Activated naive CD4-positive, alpha-beta T cell treated with anti-CD3 and anti-CD28 coated beads, Interleukin-2, amount 10 ng/mL, durations not matched to agents 7 days and 5 days (primary cell): ENCODE results near the gene NPDC1.

Experiments used
- CTCF ChIA-PET: fragments of 350-600 bp; sonication (Branson Sonifier 250); formaldehyde crosslinking; loops from one replicate; lab custom pipeline; 2021; ENCODE audit warnings: antibody characterized with exemption; lab: Charles Lee
- DNase-seq: peaks from one replicate; pipeline ENCODE4 v3.0.0-alpha.2; 2020
- H3K27ac Mint-ChIP-seq: one replicate; pipeline ENCODE4 v1.8.0; 2021; ENCODE audit warnings: mild to moderate bottlenecking, moderate library complexity, mixed read lengths
- H3K27me3 Mint-ChIP-seq: one replicate; pipeline ENCODE4 v1.8.0; 2021; ENCODE audit warnings: mild to moderate bottlenecking, mixed read lengths
- H3K36me3 Mint-ChIP-seq: one replicate; pipeline ENCODE4 v1.8.0; 2021; ENCODE audit warnings: mixed read lengths
- H3K4me1 Mint-ChIP-seq: one replicate; pipeline ENCODE4 v1.8.0; 2021; ENCODE audit warnings: mixed read lengths
- H3K4me3 Mint-ChIP-seq: one replicate; pipeline ENCODE4 v1.8.0; 2021; ENCODE audit warnings: mild to moderate bottlenecking, moderate library complexity, mixed read lengths
- H3K9me3 Mint-ChIP-seq: one replicate; pipeline ENCODE4 v1.8.0; 2021; ENCODE audit warnings: mixed read lengths

The NPDC1 gene

GRCh38 chr9:137049544-137050449 lies 3.8 kb upstream of the NPDC1 start:
- Mint-ChIP-seq H3K4me3 (no peak overlapping the region), H3K9me3 (no peaks in the 10 kb centered on the region), H3K36me3 (no peaks in the 10 kb centered on the region), H3K27ac (peak overlapping the region; percentile 37), H3K27me3 (peaks cover 92% of the 10 kb centered on the region), H3K4me1 (peaks cover 18% of the 10 kb centered on the region)
- CTCF ChIA-PET = interaction anchor here (0.7 to 5.4 kb wide), 7 partner anchors 15 to 139 kb away, joined by 3 to 103 read pairs (median 3); partner anchors contain the start of genes MAN1B1, SAPCD2 and SSNA1
- DNase-seq = peak; percentile 82

DNA sequence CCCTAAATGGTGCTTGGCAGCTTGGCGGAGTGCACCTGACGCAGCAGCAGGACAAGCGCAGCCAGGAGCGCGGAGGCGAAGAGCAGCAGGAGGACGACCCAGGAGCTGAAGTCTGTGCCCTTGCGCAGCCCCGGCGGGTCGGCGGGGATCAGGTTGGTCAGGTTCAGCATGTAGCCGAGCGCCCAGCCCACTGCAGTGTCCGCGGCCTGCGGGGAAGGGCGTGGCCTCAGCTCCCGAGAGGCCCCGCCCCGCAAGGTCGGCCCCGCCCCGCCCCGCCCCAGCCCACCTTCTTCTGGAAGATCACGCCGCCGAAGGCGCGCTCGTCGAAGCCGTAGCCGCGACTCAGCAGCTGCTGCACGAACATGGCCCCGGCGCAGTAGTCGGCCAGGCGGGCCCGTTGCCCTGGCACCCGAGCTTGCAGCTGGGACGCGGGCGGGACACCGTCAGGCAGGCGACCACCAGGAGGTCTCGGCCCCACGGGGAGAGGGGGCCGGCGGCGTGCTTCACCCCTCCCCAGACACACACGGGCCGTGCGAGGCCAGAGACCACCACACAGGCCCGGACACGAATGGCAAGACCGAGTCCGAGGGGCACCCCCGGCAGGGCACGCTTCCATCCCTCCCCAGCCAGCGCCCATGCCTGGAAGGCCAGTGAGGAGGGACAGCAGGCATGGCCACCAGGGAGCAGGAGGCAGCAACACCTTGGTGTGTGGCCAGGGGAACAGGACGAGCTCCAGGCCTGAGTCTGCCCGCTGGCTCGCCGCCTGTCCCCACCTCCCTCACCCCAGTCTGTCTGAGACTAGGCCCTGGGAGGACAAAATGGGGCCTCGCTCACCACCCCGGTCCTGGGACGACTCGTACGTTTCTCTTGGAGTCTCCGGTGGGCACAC lies 2.9 kb upstream of the NPDC1 start:
- CTCF ChIA-PET = interaction anchor here (0.8 to 5.4 kb wide), 4 partner anchors 14 to 140 kb away, joined by 3 to 103 read pairs (median 7); partner anchors contain the start of genes SAPCD2 and SSNA1
- H3K9me3 Mint-ChIP-seq = no peaks in the 10 kb centered on the region
- no peak for DNase-seq
- no peaks in the 10 kb centered on the region for H3K36me3 Mint-ChIP-seq
- H3K27ac Mint-ChIP-seq = no peak overlapping the region
- peaks cover 95% of the 10 kb centered on the region for H3K27me3 Mint-ChIP-seq
- H3K4me3 Mint-ChIP-seq = no peak overlapping the region
- peaks cover 27% of the 10 kb centered on the region for H3K4me1 Mint-ChIP-seq

DNA sequence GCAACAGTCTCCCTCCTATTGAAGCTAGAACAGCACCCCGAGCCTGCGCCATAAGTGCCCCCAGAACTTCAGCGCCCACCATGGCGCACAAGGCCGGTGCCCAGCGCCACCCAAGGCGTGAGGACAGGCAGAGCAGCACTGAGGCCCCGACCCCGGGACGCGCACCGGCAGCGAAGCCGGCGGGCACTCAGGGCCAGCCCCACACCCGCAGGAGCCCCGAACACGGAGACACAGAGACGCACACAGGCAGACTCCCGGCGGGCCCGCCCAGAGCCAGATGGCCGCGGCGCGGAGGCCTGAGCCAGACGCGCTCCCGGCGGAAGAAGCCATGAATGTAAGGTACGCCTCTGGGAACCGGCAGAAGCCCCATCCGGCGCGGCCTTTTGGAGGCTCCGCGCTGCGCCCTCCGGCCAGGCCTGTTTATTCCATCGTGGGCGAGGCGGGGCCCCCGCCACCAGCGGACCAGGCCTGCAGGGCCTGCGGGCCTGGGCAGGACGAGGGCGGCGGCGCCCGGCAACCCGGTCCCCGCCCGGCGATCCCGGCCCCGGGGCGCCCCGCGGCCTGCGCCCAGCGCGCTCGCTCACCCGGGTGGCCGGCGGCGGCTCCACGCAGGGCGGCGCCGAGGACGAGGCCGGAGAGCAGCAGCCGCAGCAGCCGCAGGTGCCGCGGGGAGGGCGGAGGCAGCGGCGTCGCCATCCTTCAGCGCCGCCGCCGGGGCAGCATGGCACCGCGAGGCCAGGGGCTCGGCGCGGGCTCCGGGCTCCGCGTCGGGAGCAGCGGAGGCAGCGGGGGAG lies 486 bp downstream of the NPDC1 start:
- Mint-ChIP-seq H3K4me3 (peak overlapping the region; percentile 75), H3K27ac (no peak overlapping the region), H3K9me3 (no peaks in the 10 kb centered on the region), H3K27me3 (peaks cover 79% of the 10 kb centered on the region), H3K36me3 (no peaks in the 10 kb centered on the region), H3K4me1 (peaks cover 35% of the 10 kb centered on the region)
- DNase-seq = peak; percentile 55
- CTCF ChIA-PET = interaction anchor here (0.9 to 5.4 kb wide), 9 partner anchors 10 to 132 kb away, joined by 3 to 103 read pairs (median 6); partner anchors contain the start of genes ABCA2 and SAPCD2

GRCh38 chr9:137044502-137045177 lies 1.3 kb downstream of the NPDC1 start:
- Mint-ChIP-seq H3K27me3 (peaks cover 70% of the 10 kb centered on the region), H3K4me1 (peaks cover 32% of the 10 kb centered on the region), H3K4me3 (peak overlapping the region; percentile 75), H3K27ac (peak overlapping the region; percentile 68), H3K36me3 (no peaks in the 10 kb centered on the region), H3K9me3 (no peaks in the 10 kb centered on the region)
- CTCF ChIA-PET = interaction anchor here (1.2 to 2.4 kb wide), 4 partner anchors 10 to 19 kb away, joined by 4 to 16 read pairs (median 9); partner anchors contain the start of gene ABCA2
- no peak for DNase-seq

DNA sequence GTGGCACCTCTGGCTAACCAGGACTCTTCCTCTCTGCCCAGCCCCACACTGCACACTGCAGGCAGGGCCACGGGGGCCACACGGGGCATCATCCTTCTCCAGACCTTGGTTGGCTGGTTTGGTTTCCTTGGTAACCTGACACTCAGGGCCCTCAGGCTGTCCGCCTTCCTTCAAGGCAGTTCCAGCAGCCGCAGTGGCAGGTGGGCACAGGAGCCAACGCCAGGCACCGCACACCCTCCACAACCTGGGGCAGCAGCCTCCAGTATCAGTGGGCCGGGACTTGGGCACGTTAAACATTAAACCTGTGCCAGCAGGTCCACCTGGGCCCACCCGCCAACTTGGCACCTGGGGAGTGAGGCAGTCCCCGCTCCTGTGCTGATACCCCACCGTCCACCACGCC lies 1.9 kb downstream of the NPDC1 start:
- H3K27ac Mint-ChIP-seq = no peak overlapping the region
- H3K4me1 Mint-ChIP-seq = peaks cover 29% of the 10 kb centered on the region
- H3K9me3 Mint-ChIP-seq = no peaks in the 10 kb centered on the region
- peak overlapping the region; percentile 75 for H3K4me3 Mint-ChIP-seq
- DNase-seq = no peak
- CTCF ChIA-PET = interaction anchor here (1.2 to 2.4 kb wide), 4 partner anchors 9 to 20 kb away, joined by 4 to 16 read pairs (median 9); partner anchors contain the start of gene ABCA2
- peaks cover 64% of the 10 kb centered on the region for H3K27me3 Mint-ChIP-seq
- no peaks in the 10 kb centered on the region for H3K36me3 Mint-ChIP-seq

DNA sequence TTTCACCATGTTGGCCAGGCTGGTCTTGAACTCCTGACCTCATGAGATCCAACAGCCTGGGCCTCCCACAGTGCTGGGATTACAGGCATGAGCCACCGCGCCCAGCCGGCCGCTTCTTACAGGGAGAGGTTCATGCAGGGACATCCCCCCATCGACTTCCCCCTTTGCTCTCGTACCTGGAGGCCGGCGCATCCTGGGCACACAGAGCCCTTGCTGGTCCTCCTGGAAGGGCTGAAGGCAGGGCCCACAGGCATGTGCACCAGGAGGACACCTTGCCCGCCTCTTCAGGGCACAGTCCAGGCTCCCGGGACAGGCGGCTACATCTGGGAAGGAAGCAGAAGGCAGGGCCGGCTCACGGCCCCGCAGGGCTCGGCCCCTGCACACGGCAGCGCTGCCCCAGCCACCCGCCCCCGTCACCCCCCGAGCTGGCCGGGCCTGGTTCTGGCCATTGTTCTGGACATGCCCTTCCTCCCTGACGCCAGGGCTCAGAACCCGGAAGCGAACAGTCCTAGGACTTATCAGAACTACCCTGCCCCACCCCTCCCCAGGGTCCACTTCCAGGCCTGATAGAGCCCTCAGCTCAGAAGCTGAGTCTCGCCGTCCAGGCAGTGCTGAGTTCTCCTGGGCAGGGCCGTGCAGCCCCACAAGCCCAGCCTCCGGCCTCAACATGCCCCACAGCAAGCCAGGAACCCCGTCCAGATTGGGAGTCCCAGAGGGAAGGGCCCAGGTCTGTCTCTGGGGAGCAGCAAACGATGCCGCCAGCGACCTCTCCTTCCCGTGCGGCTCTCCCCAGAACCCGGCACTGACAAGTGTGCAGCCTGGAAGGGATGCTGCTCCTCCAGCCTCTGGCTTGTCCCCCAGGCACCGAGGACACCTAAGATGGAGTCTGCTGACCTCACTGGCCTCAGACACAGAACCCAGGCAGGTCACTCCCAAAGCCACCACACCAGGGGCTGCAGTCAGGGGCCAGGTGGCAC lies 2.9 kb downstream of the NPDC1 start:
- CTCF ChIA-PET = interaction anchor here (0.6 to 2.4 kb wide), 3 partner anchors 8 to 21 kb away, joined by 3 to 16 read pairs (median 12); partner anchors contain the start of gene ABCA2

DNA sequence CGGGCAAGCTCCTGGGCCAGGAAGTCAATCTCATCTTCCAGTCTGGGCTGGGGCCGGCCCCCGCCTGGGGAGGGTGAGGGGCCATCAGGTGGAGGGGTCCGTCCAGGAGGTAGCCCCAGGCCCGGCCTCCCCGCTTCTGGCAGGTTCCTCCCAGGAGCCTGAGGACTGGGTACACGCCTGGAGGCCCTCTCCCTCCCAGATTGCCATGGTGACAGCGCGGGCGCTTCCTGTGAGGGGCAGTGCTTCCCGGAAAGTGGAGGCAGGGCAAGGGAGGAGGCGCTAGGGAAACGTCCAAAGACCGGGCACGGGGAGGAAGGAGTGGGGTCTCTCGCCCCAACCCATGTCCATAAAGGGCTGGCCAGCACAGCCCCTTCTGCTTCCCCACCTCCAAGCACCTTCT lies 4.9 kb downstream of the NPDC1 start:
- peaks cover 35% of the 10 kb centered on the region for H3K27me3 Mint-ChIP-seq
- H3K9me3 Mint-ChIP-seq = no peaks in the 10 kb centered on the region
- H3K27ac Mint-ChIP-seq = no peak overlapping the region
- CTCF ChIA-PET = interaction anchor here (1.6 kb wide), 1 partner anchor 12 kb away, joined by 6 read pairs; no protein-coding TSS in a partner anchor
- peaks cover 2% of the 10 kb centered on the region for H3K36me3 Mint-ChIP-seq
- no peak for DNase-seq
- no peak overlapping the region for H3K4me3 Mint-ChIP-seq
- H3K4me1 Mint-ChIP-seq = peaks cover 23% of the 10 kb centered on the region

More for the DNA sequence above, 2.9 kb downstream of the NPDC1 start:
- Mint-ChIP-seq H3K4me3 (peak overlapping the region; percentile 15), H3K36me3 (peaks cover 2% of the 10 kb centered on the region), H3K27me3 (peaks cover 54% of the 10 kb centered on the region), H3K4me1 (peaks cover 29% of the 10 kb centered on the region), H3K9me3 (no peaks in the 10 kb centered on the region), H3K27ac (no peak overlapping the region)
- DNase-seq = no peak

- no peak overlapping the region for H3K4me3 Mint-ChIP-seq
- no peak overlapping the region for H3K27ac Mint-ChIP-seq
- peaks cover 24% of the 10 kb centered on the region for H3K4me1 Mint-ChIP-seq
- CTCF ChIA-PET = interaction anchor here (1.6 kb wide), 1 partner anchor 11 kb away, joined by 6 read pairs; no protein-coding TSS in a partner anchor
- H3K9me3 Mint-ChIP-seq = no peaks in the 10 kb centered on the region
- peaks cover 2% of the 10 kb centered on the region for H3K36me3 Mint-ChIP-seq
- peaks cover 29% of the 10 kb centered on the region for H3K27me3 Mint-ChIP-seq
- no peak for DNase-seq
These were observed 5.4 kb downstream of the NPDC1 start for GRCh38 chr9:137040568-137040967.

- Mint-ChIP-seq H3K4me3 (no peak overlapping the region), H3K36me3 (peaks cover 2% of the 10 kb centered on the region), H3K4me1 (peaks cover 25% of the 10 kb centered on the region), H3K27ac (no peak overlapping the region), H3K27me3 (peaks cover 26% of the 10 kb centered on the region), H3K9me3 (no peaks in the 10 kb centered on the region)
- CTCF ChIA-PET = interaction anchor here (3.3 kb wide), 1 partner anchor 11 kb away, joined by 22 read pairs; the partner anchor contains the start of gene ABCA2
- DNase-seq = no peak
These were observed 6.2 kb downstream of the NPDC1 start for GRCh38 chr9:137039611-137040366.

DNA sequence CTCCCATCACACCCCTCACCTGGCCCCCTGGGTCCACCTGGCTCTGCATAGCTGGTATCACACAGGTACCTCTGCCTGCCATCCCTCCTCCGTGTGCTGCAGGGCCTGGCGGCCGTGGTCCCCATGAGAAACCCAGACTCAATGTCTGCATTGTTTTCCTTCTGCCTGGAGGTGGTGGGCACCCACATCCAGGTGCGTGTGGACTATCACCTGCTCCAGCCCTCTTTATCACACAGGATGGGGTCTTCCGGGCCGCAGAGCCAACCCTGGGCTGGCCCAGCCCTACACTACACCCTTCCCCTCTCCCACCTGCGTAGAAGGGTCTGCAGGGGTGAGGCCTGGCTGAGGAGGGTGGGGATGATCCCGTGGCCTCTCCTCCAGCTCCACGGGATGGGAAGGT lies 7.1 kb downstream of the NPDC1 start:
- Mint-ChIP-seq H3K27me3 (peaks cover 23% of the 10 kb centered on the region), H3K4me1 (peaks cover 22% of the 10 kb centered on the region), H3K9me3 (no peaks in the 10 kb centered on the region), H3K4me3 (no peak overlapping the region), H3K36me3 (peaks cover 2% of the 10 kb centered on the region), H3K27ac (no peak overlapping the region)
- CTCF ChIA-PET = interaction anchor here (3.3 kb wide), 1 partner anchor 10 kb away, joined by 22 read pairs; the partner anchor contains the start of gene ABCA2
- DNase-seq = no peak

DNA sequence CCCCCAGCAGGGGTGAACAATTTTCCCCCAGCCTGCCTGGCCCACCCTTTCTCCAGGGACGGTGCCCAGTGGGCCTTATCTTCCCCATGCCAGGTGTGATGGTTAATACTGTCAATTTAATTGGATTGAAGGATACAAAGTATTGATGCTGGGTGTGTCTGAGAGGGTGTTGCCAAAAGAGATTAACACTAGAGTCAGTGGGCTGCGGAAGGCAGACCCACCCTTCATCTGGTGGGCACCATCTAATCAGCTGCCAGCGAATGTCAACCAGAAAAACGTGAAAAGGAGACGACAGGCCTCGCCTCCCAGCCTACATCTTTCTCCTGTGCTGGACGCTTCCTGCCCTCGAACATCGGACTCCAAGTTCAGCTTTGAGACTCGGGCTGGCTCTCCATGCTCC lies 8.5 kb downstream of the NPDC1 start:
- peaks cover 29% of the 10 kb centered on the region for H3K4me1 Mint-ChIP-seq
- no peak for DNase-seq
- no peaks in the 10 kb centered on the region for H3K9me3 Mint-ChIP-seq
- peaks cover 2% of the 10 kb centered on the region for H3K36me3 Mint-ChIP-seq
- H3K27me3 Mint-ChIP-seq = peaks cover 10% of the 10 kb centered on the region
- CTCF ChIA-PET = interaction anchor here (0.9 to 3.3 kb wide), 2 partner anchors 8 to 18 kb away, joined by 3 to 22 read pairs; partner anchors contain the start of gene ABCA2
- H3K27ac Mint-ChIP-seq = no peak overlapping the region
- H3K4me3 Mint-ChIP-seq = no peak overlapping the region
